ENCODE data around the gene NR1D1. TPM values are rescaled to one million over a fixed set of nuclear protein-coding genes. Genes with fewer than 3 reads are reported as not detected.
A peak's percentile ranks its signal among the peaks of the same experiment; 100 is the strongest.

Gene NR1D1
- polyA plus RNA-seq, 1 experiment, result 2.3 TPM

DNA sequence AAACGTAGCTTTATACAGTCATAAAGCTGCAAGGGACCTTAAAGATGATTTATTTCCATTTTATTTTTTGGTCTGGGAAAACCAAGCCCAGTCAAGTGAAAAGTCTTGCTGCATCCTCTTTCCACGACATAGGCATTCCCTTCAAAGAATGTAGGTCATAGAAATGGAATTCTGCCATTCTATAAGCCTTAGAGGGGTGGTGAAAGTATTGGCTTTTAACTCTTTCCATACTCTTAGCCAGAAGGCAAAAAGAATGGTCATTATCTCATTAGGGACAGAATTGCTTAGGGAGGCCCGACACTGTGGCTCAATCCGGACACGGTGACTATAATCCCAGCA lies 13.5 kb upstream of the NR1D1 start:
- H3K36me3 ChIP-seq (ENCODE audit: control insufficient read depth, insufficient read depth, low read length), result no peaks in the 10 kb centered on the region
- ChIA-PET POLR2A (interaction anchor here (0.7 to 2.2 kb wide), 5 partner anchors 10 to 428 kb away, joined by 3 to 8 read pairs (median 6); partner anchors contain the start of gene NR1D1), CTCF (interaction anchor here (0.6 to 7.7 kb wide), 26 partner anchors 9 to 185 kb away, joined by 3 to 130 read pairs (median 6); partner anchors contain the start of genes CASC3, CSF3, MED24 and MSL1)
- no peaks in the 10 kb centered on the region for H3K27me3 ChIP-seq (ENCODE audit: control insufficient read depth, insufficient read depth, low read length)
- TF ChIP-seq CTCF (IDR thresholded peaks at IDR 0.05; ENCODE audit: insufficient read depth, low read depth, low read length), result no peak
- DNase-seq (ENCODE audit: low read depth), result no peak
- H3K4me3 ChIP-seq (ENCODE audit: low read depth, low read length), result peak overlapping the region; percentile 25

GRCh38 chr17:40113110-40113906 lies 12.9 kb upstream of the NR1D1 start:
- Histone ChIP-seq H3K4me3 (ENCODE audit: low read depth, low read length) (peak overlapping the region; percentile 25), H3K27me3 (ENCODE audit: control insufficient read depth, insufficient read depth, low read length) (no peaks in the 10 kb centered on the region), H3K36me3 (ENCODE audit: control insufficient read depth, insufficient read depth, low read length) (no peaks in the 10 kb centered on the region)
- peak; percentile 82; the same call in 1 of the 2 replicates for TF ChIP-seq CTCF (IDR thresholded peaks at IDR 0.05; ENCODE audit: insufficient read depth, low read depth, low read length)
- CTCF ChIA-PET, result interaction anchor here (0.6 to 7.7 kb wide), 43 partner anchors 8 to 420 kb away, joined by 3 to 130 read pairs (median 6); partner anchors contain the start of genes CASC3, CSF3, MED24 and MSL1
- peak; percentile 78 for DNase-seq (ENCODE audit: low read depth)
- POLR2A ChIA-PET, result interaction anchor here (0.6 to 2.2 kb wide), 7 partner anchors 9 to 429 kb away, joined by 3 to 8 read pairs (median 6); partner anchors contain the start of gene NR1D1

DNA sequence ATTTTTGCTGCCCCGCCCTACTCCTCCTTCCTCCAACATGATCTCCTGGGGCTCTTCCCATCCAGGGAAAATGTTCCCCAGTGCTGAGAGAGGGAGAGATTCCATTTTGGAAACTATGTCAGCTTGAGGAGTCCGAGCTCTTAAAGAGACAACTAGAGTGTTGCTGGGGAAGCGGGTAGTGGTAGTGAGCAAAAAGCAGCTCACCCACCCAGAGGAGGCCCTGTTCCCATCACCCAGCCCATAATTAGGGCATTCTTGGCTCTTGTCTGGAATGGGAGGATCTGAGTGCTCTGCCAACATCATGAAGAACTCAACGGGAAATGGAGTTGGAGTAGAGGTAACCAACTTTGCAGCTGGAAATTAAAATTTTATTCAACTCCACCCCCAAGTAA lies 12.3 kb upstream of the NR1D1 start:
- Histone ChIP-seq H3K27me3 (ENCODE audit: control insufficient read depth, insufficient read depth, low read length) (no peaks in the 10 kb centered on the region), H3K4me3 (ENCODE audit: low read depth, low read length) (no peak overlapping the region), H3K36me3 (ENCODE audit: control insufficient read depth, insufficient read depth, low read length) (no peaks in the 10 kb centered on the region)
- TF ChIP-seq CTCF (IDR thresholded peaks at IDR 0.05; ENCODE audit: insufficient read depth, low read depth, low read length), result 0 out of 2 replicates have a peak, but pooled peaks have one; percentile 1
- CTCF ChIA-PET, result interaction anchor here (0.7 to 7.7 kb wide), 43 partner anchors 8 to 421 kb away, joined by 3 to 130 read pairs (median 6); partner anchors contain the start of genes CASC3, CSF3, MED24 and MSL1
- POLR2A ChIA-PET, result interaction anchor here (0.6 to 2.2 kb wide), 6 partner anchors 10 to 58 kb away, joined by 3 to 8 read pairs (median 6); partner anchors contain the start of genes MED24 and NR1D1
- no peak for DNase-seq (ENCODE audit: low read depth)

DNA sequence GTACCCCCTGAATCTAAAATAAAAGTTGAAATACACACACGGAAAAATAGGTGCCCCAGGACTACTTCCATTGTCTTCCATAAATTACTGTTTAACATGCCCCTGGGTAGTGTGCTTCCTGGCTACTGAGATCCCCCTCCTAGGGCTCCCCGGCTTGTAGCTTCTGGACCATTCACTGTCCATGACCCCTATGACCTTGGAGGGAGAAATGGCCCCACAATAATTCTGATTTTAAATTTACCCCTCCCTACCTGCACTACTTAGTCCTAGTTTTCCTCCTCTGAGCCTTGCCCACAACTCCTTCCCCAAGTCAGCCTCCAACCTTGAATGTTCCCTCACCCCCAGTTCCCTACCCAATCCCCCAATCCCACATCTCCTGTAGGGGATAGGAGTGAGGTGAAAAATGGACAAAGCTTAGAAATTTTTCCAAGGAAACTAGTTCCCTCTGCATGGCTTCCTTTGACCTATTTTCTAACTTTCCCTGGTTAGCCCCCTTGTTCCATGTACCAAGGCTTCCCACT lies 11.9 kb upstream of the NR1D1 start:
- ChIA-PET POLR2A (interaction anchor here (0.6 to 2.2 kb wide), 4 partner anchors 12 to 58 kb away, joined by 3 to 7 read pairs (median 6); partner anchors contain the start of genes MED24 and NR1D1), CTCF (interaction anchor here (0.7 to 7.7 kb wide), 46 partner anchors 11 to 421 kb away, joined by 3 to 130 read pairs (median 6); partner anchors contain the start of genes CASC3, CSF3, MED24 and MSL1)
- no peak overlapping the region for H3K4me3 ChIP-seq (ENCODE audit: low read depth, low read length)
- no peaks in the 10 kb centered on the region for H3K27me3 ChIP-seq (ENCODE audit: control insufficient read depth, insufficient read depth, low read length)
- no peak for TF ChIP-seq CTCF (IDR thresholded peaks at IDR 0.05; ENCODE audit: insufficient read depth, low read depth, low read length)
- no peak for DNase-seq (ENCODE audit: low read depth)
- no peaks in the 10 kb centered on the region for H3K36me3 ChIP-seq (ENCODE audit: control insufficient read depth, insufficient read depth, low read length)
